Mammary epithelial cell (primary cell): ENCODE data around the gene ADCY2.

Experiments used
- CTCF ChIP-seq, 2 donors: IDR thresholded peaks in 1 of 2; conservative IDR thresholded peaks in 1 of 2; 2 replicates each; pipeline ENCODE4 v1.5.1; 2011 to 2012; ENCODE audit warnings: inconsistent platforms in 2 of 2, low read length in 2 of 2, mild to moderate bottlenecking in 2 of 2, control low read depth in 1 of 2, low read depth in 1 of 2; ENCODE audit not compliant: insufficient read depth in 1 of 2; ENCODE audit errors: extremely low read depth in 1 of 2
- EZH2 ChIP-seq: IDR thresholded peaks from 2 replicates; pipeline ENCODE4 v1.6.1; 2012; ENCODE audit warnings: low read length, inconsistent platforms, borderline replicate concordance

DNA sequence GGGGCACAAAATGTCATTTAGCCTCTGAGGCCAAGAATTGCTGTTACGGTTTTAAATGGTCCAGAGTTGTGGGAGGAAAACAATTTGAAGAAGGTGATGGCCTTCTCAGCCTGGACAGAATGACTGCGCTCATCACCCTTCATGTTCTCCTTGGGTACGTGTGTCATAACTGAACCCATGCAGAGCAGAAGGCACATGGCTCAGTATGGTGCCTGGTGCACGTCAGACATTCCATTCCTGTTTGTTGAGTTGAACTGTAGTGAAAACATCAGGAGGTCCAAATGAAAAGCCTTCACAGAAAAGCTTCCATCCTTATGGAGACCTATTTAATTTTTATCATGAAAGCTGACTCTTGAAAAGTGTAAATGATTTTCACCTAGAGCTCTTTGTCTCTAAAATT is 321.8 kb downstream of the ADCY2 start:
- TF ChIP-seq EZH2, result no peak
- no peak for TF ChIP-seq CTCF (conservative IDR thresholded peaks at IDR 0.05 in 1 of 2, IDR thresholded peaks at IDR 0.05 in 1 of 2; ENCODE audit: extremely low read depth in 1 of 2, insufficient read depth in 1 of 2, low read depth in 1 of 2, low read length in 2 of 2)
